ENCODE data around the gene CAMK1D.

The CAMK1D gene

DNA sequence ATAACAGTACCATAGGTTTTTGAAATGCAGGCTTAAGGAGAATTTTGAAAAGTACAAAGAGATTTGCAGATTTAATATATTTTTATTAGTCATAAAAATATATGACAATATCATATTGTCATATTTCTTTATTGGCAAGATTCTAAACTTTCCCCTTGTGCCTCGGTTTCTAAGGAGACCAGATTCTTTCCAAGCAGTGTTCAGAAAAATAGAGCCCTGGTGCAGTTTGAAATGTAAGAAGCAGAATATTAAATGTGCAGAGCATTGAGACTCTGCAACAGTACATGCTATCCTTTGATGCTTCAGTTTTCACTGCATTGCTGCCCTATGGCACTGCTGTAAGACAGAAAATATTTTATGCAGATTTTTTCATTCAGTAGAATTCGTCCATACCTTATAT, 408.9 kb downstream of the CAMK1D start:
- TF ChIP-seq, protein P1, sequence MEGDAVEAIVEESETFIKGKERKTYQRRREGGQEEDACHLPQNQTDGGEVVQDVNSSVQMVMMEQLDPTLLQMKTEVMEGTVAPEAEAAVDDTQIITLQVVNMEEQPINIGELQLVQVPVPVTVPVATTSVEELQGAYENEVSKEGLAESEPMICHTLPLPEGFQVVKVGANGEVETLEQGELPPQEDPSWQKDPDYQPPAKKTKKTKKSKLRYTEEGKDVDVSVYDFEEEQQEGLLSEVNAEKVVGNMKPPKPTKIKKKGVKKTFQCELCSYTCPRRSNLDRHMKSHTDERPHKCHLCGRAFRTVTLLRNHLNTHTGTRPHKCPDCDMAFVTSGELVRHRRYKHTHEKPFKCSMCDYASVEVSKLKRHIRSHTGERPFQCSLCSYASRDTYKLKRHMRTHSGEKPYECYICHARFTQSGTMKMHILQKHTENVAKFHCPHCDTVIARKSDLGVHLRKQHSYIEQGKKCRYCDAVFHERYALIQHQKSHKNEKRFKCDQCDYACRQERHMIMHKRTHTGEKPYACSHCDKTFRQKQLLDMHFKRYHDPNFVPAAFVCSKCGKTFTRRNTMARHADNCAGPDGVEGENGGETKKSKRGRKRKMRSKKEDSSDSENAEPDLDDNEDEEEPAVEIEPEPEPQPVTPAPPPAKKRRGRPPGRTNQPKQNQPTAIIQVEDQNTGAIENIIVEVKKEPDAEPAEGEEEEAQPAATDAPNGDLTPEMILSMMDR (IDR thresholded peaks at IDR 0.05; ENCODE audit: low read depth, low read length), result no peak
- H3K4me3 ChIP-seq (replicated peaks in 1 of 2; ENCODE audit: low read depth in 2 of 2, low read length in 2 of 2), result no peak overlapping the region
- DNase-seq (ENCODE audit: low read depth in 2 of 2), result no peak

DNA sequence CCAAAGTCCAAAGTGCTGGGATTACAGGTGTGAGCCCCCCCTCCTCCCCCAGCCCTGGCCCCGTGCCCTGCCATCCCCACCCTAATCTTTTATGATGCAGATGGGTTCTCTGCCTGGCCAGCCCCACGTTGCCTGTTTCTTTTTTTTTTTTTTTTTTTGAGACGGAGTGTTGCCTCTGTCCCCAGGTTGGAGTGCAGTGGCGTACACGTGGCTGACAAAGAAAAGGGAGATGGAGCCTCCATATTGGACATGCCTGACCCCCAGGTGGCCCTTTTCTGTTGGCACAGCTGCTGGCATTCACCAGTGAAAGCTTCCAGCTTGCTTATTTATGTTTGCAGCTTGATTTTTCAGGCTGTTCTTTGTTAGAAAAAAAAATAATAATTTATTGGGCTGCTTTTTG, 416.9 kb downstream of the CAMK1D start:
- no peak overlapping the region for H3K4me3 ChIP-seq (replicated peaks in 1 of 2; ENCODE audit: low read depth in 2 of 2, low read length in 2 of 2)
- TF ChIP-seq, protein P1 (IDR thresholded peaks at IDR 0.05; ENCODE audit: low read depth, low read length), result no peak
- DNase-seq (ENCODE audit: low read depth in 2 of 2), result no peak

DNA sequence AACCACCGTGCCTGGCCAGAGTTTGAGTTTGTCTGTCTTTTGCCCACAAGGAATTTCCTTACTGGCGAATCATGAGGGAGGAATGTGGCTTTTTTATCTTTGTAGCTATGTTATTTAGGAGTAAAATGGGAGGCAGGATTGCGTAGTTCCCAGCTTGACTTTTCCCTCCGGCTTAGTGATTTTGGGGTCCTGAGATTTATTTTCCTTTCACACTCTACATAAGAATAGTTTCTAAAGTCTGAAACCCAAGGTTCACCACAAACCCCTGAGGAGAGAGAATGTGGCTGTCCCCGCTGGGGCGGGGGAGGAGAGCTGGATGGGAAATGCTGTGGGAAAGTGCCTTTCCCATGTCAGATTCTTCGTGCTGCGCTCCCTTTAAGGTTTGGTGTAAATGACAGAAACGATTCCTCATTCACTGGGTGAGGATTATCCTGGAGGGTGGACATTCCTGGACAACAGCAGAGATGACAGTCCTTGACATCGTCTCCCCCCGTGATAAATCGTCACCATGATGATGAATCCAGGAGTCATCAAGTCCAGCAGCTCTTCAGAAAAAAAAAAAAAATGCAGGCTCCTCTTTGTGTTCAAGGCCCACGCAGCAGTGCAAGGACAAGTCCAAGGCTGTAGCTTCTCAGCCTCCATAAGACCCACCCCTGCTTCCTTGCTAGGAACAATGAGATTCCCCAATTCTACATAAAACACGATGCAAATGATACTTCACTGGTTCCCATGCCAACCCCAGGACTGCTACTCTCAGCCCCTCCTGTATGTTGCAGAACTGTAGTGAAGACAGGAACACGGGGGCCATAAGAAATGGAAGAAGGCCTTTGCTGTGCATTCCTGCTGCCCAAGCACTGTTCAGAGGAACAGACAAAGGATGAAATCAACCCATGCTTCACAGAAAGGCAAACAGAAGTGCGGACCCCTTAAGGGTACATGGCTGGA, 419.1 kb downstream of the CAMK1D start:
- H3K4me3 ChIP-seq (replicated peaks in 1 of 2; ENCODE audit: low read depth in 2 of 2, low read length in 2 of 2), result no peak overlapping the region
- peak in 1 of 2 donors; percentile 24 for DNase-seq (ENCODE audit: low read depth in 2 of 2)
- TF ChIP-seq, protein P1 (IDR thresholded peaks at IDR 0.05; ENCODE audit: low read depth, low read length), result no peak

DNA sequence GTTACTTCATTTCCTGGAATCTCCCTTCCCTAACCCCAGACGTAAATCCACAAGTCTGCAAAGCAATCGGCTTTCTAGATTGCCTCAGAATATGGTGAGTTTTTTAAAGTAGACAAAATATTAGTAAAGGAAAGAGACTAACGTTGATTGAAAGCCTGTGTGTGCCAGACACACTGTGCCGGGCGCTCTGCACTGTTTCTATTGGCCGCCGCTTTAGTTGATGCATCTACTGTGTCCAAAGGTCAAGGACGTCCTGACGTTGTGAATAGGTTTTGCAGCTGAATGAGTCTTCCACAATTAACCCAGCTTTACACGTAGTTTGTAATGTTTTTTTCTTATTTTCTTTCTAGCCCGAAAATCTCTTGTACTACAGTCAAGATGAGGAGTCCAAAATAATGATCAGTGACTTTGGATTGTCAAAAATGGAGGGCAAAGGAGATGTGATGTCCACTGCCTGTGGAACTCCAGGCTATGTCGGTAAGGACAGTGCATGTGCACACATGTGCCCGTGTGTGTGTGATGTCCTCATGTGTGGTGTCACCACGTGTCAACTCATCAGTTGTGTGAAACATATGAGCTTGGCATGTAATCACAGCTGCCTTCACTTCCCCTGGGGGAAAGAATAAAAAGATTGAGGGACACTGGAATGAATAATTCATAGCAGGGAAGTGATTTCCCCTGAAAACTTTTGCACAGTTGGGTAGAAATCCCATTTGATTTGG, 420.1 kb downstream of the CAMK1D start:
- H3K4me3 ChIP-seq (replicated peaks in 1 of 2; ENCODE audit: low read depth in 2 of 2, low read length in 2 of 2), result no peak overlapping the region
- TF ChIP-seq, protein P1 (IDR thresholded peaks at IDR 0.05; ENCODE audit: low read depth, low read length), result no peak

DNA sequence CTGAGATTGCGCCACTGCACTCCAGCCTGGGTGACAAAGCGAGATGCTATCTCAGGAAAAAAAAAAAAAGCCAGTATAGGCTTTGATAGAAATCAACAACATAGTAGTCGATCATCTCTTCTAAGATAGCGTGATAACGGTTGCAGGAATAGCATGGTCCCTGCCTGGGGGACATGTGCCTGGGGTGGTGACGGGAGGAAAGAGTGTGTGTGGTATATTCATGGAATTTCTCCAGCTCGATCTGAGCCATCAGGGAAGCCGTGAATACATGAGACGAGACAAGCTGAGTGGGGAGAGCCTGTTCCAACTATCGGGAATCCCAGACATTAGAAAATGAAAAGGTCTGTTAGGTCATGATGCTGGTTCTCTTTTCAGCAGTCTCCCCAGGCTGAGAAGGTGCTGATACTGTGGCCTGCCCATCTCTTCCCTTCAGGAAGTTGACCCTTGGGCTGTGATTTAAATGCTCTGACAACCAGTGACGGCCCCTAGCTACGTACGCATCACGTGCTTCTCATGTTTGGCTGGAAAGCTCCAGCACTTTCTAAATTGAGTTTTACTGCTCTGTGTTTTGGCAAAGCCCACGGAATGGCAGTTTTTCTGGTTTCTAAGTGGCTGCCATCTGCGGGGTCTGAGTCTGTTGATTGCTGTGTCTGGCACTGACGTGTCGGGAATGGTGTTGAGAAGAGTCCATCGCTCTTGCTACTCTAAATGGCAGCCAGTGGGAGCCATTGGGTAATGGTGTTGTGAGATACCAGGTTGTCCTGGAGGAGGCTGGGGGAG, 422.8 kb downstream of the CAMK1D start:
- TF ChIP-seq, protein P1 (IDR thresholded peaks at IDR 0.05; ENCODE audit: low read depth, low read length), result no peak
- H3K4me3 ChIP-seq (replicated peaks in 1 of 2; ENCODE audit: low read depth in 2 of 2, low read length in 2 of 2), result no peak overlapping the region
- DNase-seq (ENCODE audit: low read depth in 2 of 2), result no peak

More for the DNA sequence above, 420.1 kb downstream of the CAMK1D start:
- no peak for DNase-seq (ENCODE audit: low read depth in 2 of 2)

DNA sequence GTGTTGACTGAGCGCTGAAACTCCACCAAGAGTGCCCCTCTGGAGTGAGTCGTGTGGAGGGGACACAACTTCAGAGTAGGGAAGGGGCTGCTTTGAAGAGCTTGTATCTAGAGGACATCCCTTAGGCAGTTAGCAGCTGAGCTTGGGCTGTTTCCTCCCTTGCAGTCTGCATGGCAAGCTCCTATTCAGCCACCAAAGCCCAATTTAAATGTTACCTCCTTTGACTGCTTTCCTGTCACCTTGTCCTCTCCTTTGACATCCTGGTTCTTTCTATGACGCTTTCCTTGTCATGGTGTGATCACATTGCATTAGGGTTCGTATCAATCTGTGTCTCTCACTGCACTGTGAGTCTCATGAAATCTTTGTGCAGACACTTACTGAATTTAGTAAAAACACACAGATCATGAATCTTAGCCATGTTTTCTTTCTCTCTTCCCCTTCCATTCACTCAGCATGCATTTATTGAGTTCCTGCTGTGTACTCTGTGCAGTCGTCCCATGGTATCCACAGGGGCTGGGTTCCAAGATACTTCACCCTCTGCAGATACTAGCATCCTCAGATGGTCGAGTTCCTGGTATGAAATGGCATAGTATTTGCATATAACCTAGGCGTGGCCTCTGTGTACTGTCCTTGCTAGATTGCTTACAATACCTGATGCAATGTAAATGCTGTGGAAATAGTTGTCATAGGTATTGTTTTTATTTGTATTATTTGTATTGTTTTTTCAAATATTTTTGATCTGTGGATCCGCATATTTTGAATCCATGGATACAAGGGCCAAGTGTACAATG, 423.6 kb downstream of the CAMK1D start:
- H3K4me3 ChIP-seq (replicated peaks in 1 of 2; ENCODE audit: low read depth in 2 of 2, low read length in 2 of 2), result no peak overlapping the region
- no peak for DNase-seq (ENCODE audit: low read depth in 2 of 2)
- TF ChIP-seq, protein P1 (IDR thresholded peaks at IDR 0.05; ENCODE audit: low read depth, low read length), result no peak
